HEK293 (cell line): ENCODE data around the gene PRXL2B.

Source experiments
- GLI2 ChIP-seq: fragments of 450-650 bp; formaldehyde crosslinking; IDR thresholded peaks from 2 replicates; pipeline ENCODE4; 2017; ENCODE audit warnings: missing biosample characterization, missing genetic modification characterization, low read depth, borderline replicate concordance
- GLIS2 ChIP-seq: fragments of 450-650 bp; formaldehyde crosslinking; IDR thresholded peaks from 2 replicates; pipeline ENCODE4 v1.5.1; 2016; ENCODE audit warnings: missing biosample characterization, missing genetic modification characterization
- KLF9 ChIP-seq: fragments of 450-650 bp; formaldehyde crosslinking; IDR thresholded peaks from 2 replicates; pipeline ENCODE4 v1.5.1; 2016; ENCODE audit warnings: missing biosample characterization, missing genetic modification characterization, low read depth
- PRDM1 ChIP-seq: fragments of 450-650 bp; formaldehyde crosslinking; IDR thresholded peaks from 2 replicates; pipeline ENCODE4; 2016; ENCODE audit warnings: missing biosample characterization, missing genetic modification characterization
- SCRT1 ChIP-seq: fragments of 450-650 bp; formaldehyde crosslinking; IDR thresholded peaks from 2 replicates; pipeline ENCODE4 v1.5.1; 2016; ENCODE audit warnings: missing biosample characterization, missing genetic modification characterization, borderline replicate concordance
- SP2 ChIP-seq: fragments of 450-650 bp; formaldehyde crosslinking; IDR thresholded peaks from 2 replicates; pipeline ENCODE4 v1.5.1; 2016; ENCODE audit warnings: missing biosample characterization, missing genetic modification characterization
- TRIM28 ChIP-seq: IDR thresholded peaks from 2 replicates; pipeline ENCODE4 v1.6.1; 2011; ENCODE audit warnings: low read length, control low read depth, borderline replicate concordance
- ZBTB20 ChIP-seq: fragments of 450-650 bp; formaldehyde crosslinking; IDR thresholded peaks from 2 replicates; pipeline ENCODE4 v1.5.1; 2016; ENCODE audit warnings: missing biosample characterization, missing genetic modification characterization
- ZBTB8A ChIP-seq: fragments of 450-650 bp; formaldehyde crosslinking; IDR thresholded peaks from 2 replicates; pipeline ENCODE4 v1.5.1; 2016; ENCODE audit warnings: missing biosample characterization, missing genetic modification characterization
- ZFHX2 ChIP-seq: fragments of 450-650 bp; formaldehyde crosslinking; conservative IDR thresholded peaks from 2 replicates; pipeline ENCODE4 v1.5.1; 2016; ENCODE audit warnings: missing biosample characterization, missing genetic modification characterization
- ZIC2 ChIP-seq: fragments of 450-650 bp; formaldehyde crosslinking; IDR thresholded peaks from 2 replicates; pipeline ENCODE4 v1.5.1; 2016; ENCODE audit warnings: missing biosample characterization, missing genetic modification characterization
- ZNF121 ChIP-seq: fragments of 450-650 bp; formaldehyde crosslinking; IDR thresholded peaks from 2 replicates; pipeline ENCODE4 v1.5.1; 2016; ENCODE audit warnings: missing biosample characterization, missing genetic modification characterization
- ZNF140 ChIP-seq: fragments of 450-650 bp; formaldehyde crosslinking; IDR thresholded peaks from 2 replicates; pipeline ENCODE4 v1.5.1; 2016; ENCODE audit warnings: missing biosample characterization, missing genetic modification characterization
- ZNF324 ChIP-seq: fragments of 450-650 bp; formaldehyde crosslinking; IDR thresholded peaks from 2 replicates; pipeline ENCODE4 v1.5.1; 2016; ENCODE audit warnings: missing biosample characterization, missing genetic modification characterization
- ZNF335 ChIP-seq: fragments of 450-650 bp; formaldehyde crosslinking; conservative IDR thresholded peaks from 2 replicates; pipeline ENCODE4 v1.5.1; 2016; ENCODE audit warnings: missing biosample characterization, missing genetic modification characterization
- ZNF341 ChIP-seq: fragments of 450-650 bp; formaldehyde crosslinking; IDR thresholded peaks from 2 replicates; pipeline ENCODE4; 2016; ENCODE audit warnings: low read depth, missing biosample characterization, missing genetic modification characterization
- ZNF433 ChIP-seq: fragments of 450-650 bp; formaldehyde crosslinking; IDR thresholded peaks from 2 replicates; pipeline ENCODE4 v1.5.1; 2016; ENCODE audit warnings: missing biosample characterization, missing genetic modification characterization, low read depth
- ZNF529 ChIP-seq: fragments of 450-650 bp; formaldehyde crosslinking; IDR thresholded peaks from 2 replicates; pipeline ENCODE4 v1.5.1; 2017; ENCODE audit warnings: missing genetic modification characterization, missing biosample characterization; ENCODE audit not compliant: insufficient replicate concordance
- ZNF571 ChIP-seq: fragments of 450-650 bp; formaldehyde crosslinking; IDR thresholded peaks from 2 replicates; pipeline ENCODE4 v1.5.0; 2017; ENCODE audit warnings: missing biosample characterization, missing genetic modification characterization
- ZNF596 ChIP-seq: fragments of 450-650 bp; IDR thresholded peaks from 2 replicates; pipeline ENCODE4 v1.5.0; 2018; ENCODE audit warnings: missing biosample characterization, mild to moderate bottlenecking, missing genetic modification characterization, moderate library complexity
- ZNF791 ChIP-seq: fragments of 450-650 bp; formaldehyde crosslinking; IDR thresholded peaks from 2 replicates; pipeline ENCODE4 v1.5.1; 2016; ENCODE audit warnings: missing biosample characterization, missing genetic modification characterization
- ZSCAN30 ChIP-seq: fragments of 450-650 bp; IDR thresholded peaks from 2 replicates; pipeline ENCODE4 v1.5.1; 2018; ENCODE audit warnings: missing biosample characterization, mild to moderate bottlenecking, missing genetic modification characterization, moderate library complexity
- TF ChIP-seq, protein P1 (sequence below): fragments of 450-650 bp; formaldehyde crosslinking; IDR thresholded peaks from 2 replicates; pipeline ENCODE4 v1.5.1; 2016; ENCODE audit warnings: missing biosample characterization, missing genetic modification characterization, borderline replicate concordance
- TF ChIP-seq, protein P2 (sequence below): fragments of 450-650 bp; formaldehyde crosslinking; IDR thresholded peaks from 2 replicates; pipeline ENCODE4 v1.5.1; 2017; ENCODE audit warnings: missing biosample characterization, missing genetic modification characterization
- TF ChIP-seq, protein P3 (sequence below): fragments of 450-650 bp; formaldehyde crosslinking; IDR thresholded peaks from 2 replicates; pipeline ENCODE4 v1.5.1; 2016; ENCODE audit warnings: missing biosample characterization, missing genetic modification characterization
- TF ChIP-seq, protein P4 (sequence below): fragments of 450-650 bp; formaldehyde crosslinking; IDR thresholded peaks from 2 replicates; pipeline ENCODE4 v1.5.1; 2016; ENCODE audit warnings: missing biosample characterization, missing genetic modification characterization
- TF ChIP-seq, protein P5 (sequence below): fragments of 450-650 bp; formaldehyde crosslinking; IDR thresholded peaks from 2 replicates; pipeline ENCODE4 v1.5.1; 2016; ENCODE audit warnings: missing biosample characterization, missing genetic modification characterization

PRXL2B gene

DNA sequence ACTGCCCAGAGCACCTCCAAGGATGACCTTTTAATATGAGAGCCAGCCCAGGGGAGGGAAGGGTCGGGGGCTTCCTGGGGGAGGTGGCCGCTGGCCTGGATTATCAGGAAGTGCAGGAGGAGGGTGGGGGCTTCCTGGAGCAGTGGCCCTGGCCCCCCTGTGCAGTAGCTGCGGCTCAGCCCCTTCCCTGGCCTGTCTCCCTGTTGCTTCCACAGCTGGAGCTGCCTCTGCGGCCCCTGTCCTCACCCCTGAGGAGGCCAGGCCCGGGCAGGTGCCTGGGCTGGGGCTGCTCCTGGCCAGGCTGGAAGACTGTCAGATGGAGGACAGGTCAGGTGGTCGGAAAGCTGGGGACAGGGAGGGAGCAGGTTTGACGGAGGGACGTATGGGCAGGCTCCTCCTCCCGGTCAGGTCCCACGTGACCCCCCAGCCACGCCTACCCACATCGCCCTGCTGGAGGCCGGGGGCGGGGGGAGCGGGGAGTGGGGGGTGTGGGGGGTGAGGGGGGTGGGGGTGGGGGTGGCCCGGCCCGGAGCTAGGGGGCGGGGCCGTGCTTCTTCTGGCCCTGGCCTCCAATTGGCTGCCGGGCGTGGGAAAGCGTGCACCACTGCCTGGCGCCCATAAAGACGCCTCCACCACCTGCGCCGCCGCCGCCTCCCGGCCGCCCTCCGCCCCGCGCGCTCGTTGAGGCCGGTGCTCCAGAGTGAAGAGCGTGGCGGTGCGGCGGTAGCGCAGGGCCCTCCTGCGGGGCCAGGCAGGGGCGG, 40.6 kb upstream of the PRXL2B start (continued):
- TF ChIP-seq, protein P1, sequence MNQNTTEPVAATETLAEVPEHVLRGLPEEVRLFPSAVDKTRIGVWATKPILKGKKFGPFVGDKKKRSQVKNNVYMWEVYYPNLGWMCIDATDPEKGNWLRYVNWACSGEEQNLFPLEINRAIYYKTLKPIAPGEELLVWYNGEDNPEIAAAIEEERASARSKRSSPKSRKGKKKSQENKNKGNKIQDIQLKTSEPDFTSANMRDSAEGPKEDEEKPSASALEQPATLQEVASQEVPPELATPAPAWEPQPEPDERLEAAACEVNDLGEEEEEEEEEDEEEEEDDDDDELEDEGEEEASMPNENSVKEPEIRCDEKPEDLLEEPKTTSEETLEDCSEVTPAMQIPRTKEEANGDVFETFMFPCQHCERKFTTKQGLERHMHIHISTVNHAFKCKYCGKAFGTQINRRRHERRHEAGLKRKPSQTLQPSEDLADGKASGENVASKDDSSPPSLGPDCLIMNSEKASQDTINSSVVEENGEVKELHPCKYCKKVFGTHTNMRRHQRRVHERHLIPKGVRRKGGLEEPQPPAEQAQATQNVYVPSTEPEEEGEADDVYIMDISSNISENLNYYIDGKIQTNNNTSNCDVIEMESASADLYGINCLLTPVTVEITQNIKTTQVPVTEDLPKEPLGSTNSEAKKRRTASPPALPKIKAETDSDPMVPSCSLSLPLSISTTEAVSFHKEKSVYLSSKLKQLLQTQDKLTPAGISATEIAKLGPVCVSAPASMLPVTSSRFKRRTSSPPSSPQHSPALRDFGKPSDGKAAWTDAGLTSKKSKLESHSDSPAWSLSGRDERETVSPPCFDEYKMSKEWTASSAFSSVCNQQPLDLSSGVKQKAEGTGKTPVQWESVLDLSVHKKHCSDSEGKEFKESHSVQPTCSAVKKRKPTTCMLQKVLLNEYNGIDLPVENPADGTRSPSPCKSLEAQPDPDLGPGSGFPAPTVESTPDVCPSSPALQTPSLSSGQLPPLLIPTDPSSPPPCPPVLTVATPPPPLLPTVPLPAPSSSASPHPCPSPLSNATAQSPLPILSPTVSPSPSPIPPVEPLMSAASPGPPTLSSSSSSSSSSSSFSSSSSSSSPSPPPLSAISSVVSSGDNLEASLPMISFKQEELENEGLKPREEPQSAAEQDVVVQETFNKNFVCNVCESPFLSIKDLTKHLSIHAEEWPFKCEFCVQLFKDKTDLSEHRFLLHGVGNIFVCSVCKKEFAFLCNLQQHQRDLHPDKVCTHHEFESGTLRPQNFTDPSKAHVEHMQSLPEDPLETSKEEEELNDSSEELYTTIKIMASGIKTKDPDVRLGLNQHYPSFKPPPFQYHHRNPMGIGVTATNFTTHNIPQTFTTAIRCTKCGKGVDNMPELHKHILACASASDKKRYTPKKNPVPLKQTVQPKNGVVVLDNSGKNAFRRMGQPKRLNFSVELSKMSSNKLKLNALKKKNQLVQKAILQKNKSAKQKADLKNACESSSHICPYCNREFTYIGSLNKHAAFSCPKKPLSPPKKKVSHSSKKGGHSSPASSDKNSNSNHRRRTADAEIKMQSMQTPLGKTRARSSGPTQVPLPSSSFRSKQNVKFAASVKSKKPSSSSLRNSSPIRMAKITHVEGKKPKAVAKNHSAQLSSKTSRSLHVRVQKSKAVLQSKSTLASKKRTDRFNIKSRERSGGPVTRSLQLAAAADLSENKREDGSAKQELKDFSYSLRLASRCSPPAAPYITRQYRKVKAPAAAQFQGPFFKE (tag by site-specific recombination), result no peak
- TF ChIP-seq ZNF335 (tag by site-specific recombination) (no peak), SCRT1 (no peak), ZFHX2 (tag by site-specific recombination) (peak; percentile 92), ZNF791 (tag by site-specific recombination) (no peak), ZSCAN30 (tag by site-specific recombination) (no peak), ZNF324 (tag by site-specific recombination) (no peak), ZNF596 (tag by site-specific recombination) (no peak), ZBTB20 (peak; percentile 37; the same call in 1 of the 2 replicates), GLIS2 (tag by site-specific recombination) (peak; percentile 5; the same call in 1 of the 2 replicates), TRIM28 (no peak), KLF9 (tag by site-specific recombination) (no peak), GLI2 (tag by site-specific recombination) (no peak), ZNF529 (tag by site-specific recombination) (no peak), ZBTB8A (tag by site-specific recombination) (peak; percentile 49; the same call in 1 of the 2 replicates), ZNF571 (tag by site-specific recombination) (no peak), ZNF121 (tag by site-specific recombination) (no peak), ZNF341 (tag by site-specific recombination) (peak; percentile 50), PRDM1 (tag by site-specific recombination) (no peak), ZNF140 (no peak), ZIC2 (tag by site-specific recombination) (peak; percentile 69), ZNF433 (tag by site-specific recombination) (no peak), SP2 (tag by site-specific recombination) (peak; percentile 51)
- TF ChIP-seq, protein P2, sequence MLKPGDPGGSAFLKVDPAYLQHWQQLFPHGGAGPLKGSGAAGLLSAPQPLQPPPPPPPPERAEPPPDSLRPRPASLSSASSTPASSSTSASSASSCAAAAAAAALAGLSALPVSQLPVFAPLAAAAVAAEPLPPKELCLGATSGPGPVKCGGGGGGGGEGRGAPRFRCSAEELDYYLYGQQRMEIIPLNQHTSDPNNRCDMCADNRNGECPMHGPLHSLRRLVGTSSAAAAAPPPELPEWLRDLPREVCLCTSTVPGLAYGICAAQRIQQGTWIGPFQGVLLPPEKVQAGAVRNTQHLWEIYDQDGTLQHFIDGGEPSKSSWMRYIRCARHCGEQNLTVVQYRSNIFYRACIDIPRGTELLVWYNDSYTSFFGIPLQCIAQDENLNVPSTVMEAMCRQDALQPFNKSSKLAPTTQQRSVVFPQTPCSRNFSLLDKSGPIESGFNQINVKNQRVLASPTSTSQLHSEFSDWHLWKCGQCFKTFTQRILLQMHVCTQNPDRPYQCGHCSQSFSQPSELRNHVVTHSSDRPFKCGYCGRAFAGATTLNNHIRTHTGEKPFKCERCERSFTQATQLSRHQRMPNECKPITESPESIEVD (tag by site-specific recombination), result no peak
- TF ChIP-seq, protein P3, sequence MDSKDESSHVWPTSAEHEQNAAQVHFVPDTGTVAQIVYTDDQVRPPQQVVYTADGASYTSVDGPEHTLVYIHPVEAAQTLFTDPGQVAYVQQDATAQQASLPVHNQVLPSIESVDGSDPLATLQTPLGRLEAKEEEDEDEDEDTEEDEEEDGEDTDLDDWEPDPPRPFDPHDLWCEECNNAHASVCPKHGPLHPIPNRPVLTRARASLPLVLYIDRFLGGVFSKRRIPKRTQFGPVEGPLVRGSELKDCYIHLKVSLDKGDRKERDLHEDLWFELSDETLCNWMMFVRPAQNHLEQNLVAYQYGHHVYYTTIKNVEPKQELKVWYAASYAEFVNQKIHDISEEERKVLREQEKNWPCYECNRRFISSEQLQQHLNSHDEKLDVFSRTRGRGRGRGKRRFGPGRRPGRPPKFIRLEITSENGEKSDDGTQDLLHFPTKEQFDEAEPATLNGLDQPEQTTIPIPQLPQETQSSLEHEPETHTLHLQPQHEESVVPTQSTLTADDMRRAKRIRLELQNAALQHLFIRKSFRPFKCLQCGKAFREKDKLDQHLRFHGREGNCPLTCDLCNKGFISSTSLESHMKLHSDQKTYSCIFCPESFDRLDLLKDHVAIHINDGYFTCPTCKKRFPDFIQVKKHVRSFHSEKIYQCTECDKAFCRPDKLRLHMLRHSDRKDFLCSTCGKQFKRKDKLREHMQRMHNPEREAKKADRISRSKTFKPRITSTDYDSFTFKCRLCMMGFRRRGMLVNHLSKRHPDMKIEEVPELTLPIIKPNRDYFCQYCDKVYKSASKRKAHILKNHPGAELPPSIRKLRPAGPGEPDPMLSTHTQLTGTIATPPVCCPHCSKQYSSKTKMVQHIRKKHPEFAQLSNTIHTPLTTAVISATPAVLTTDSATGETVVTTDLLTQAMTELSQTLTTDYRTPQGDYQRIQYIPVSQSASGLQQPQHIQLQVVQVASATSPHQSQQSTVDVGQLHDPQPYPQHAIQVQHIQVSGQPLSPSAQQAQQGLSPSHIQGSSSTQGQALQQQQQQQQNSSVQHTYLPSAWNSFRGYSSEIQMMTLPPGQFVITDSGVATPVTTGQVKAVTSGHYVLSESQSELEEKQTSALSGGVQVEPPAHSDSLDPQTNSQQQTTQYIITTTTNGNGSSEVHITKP (tag by site-specific recombination), result no peak; the same call in 1 of the 2 replicates
- TF ChIP-seq, protein P4, sequence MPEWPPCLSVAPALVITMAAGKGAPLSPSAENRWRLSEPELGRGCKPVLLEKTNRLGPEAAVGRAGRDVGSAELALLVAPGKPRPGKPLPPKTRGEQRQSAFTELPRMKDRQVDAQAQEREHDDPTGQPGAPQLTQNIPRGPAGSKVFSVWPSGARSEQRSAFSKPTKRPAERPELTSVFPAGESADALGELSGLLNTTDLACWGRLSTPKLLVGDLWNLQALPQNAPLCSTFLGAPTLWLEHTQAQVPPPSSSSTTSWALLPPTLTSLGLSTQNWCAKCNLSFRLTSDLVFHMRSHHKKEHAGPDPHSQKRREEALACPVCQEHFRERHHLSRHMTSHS (tag by site-specific recombination), result no peak
- TF ChIP-seq, protein P5, sequence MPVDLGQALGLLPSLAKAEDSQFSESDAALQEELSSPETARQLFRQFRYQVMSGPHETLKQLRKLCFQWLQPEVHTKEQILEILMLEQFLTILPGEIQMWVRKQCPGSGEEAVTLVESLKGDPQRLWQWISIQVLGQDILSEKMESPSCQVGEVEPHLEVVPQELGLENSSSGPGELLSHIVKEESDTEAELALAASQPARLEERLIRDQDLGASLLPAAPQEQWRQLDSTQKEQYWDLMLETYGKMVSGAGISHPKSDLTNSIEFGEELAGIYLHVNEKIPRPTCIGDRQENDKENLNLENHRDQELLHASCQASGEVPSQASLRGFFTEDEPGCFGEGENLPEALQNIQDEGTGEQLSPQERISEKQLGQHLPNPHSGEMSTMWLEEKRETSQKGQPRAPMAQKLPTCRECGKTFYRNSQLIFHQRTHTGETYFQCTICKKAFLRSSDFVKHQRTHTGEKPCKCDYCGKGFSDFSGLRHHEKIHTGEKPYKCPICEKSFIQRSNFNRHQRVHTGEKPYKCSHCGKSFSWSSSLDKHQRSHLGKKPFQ (tag by site-specific recombination), result no peak
